Measurements from ENCODE around the gene KIZ. TPM values are rescaled to one million over a fixed set of nuclear protein-coding genes. Genes with fewer than 3 reads are reported as not detected.

KIZ gene
- total RNA-seq, 1 experiment from 2014 or later, result 31.8 TPM

- H3K36me3 Mint-ChIP-seq (ENCODE audit: insufficient read depth, unreplicated experiment), result peaks cover 5% of the 10 kb centered on the region
- BruUV-seq (replicated peaks), result no TSS peak
- H3K9me3 ChIP-seq, result no peaks in the 10 kb centered on the region
- no peak overlapping the region for H3K4me3 ChIP-seq (ENCODE audit: low read depth, low read length)
- CTCF ChIA-PET, result no interaction called here
- DNase-seq, result no peak
- no peak overlapping the region for H3K27ac Mint-ChIP-seq (ENCODE audit: unreplicated experiment)
- no peak for TF ChIP-seq CTCF (IDR thresholded peaks at IDR 0.05; ENCODE audit: insufficient read depth in 1 of 2, low read depth in 1 of 2, low read length in 1 of 2, severe bottlenecking in 1 of 2, unreplicated experiment in 1 of 2)
- H3K36me3 ChIP-seq (ENCODE audit: control insufficient read depth, insufficient read depth, low read length), result no peaks in the 10 kb centered on the region
- H3K9me3 Mint-ChIP-seq (ENCODE audit: unreplicated experiment), result no peaks in the 10 kb centered on the region
- H3K27me3 ChIP-seq (replicated peaks; ENCODE audit: control insufficient read depth, insufficient read depth, low read length), result no peaks in the 10 kb centered on the region
- no peak overlapping the region for H3K4me3 Mint-ChIP-seq (ENCODE audit: unreplicated experiment)
- H3K4me1 Mint-ChIP-seq (ENCODE audit: low read depth, unreplicated experiment), result peaks cover 17% of the 10 kb centered on the region
- H3K27me3 Mint-ChIP-seq (ENCODE audit: insufficient read depth, unreplicated experiment), result no peaks in the 10 kb centered on the region
- peaks cover 19% of the 10 kb centered on the region; the same call in 1 of the 2 replicates for H3K4me1 ChIP-seq
- intact Hi-C loops (cut with micrococcal nuclease; ENCODE audit: unreplicated experiment), result loop anchor here (10.0 kb wide), 1 partner anchor 51 kb away; no protein-coding TSS in a partner anchor
- POLR2A ChIA-PET, result no interaction called here
Measured at GRCh38 chr20:21185849-21186248, 60.0 kb downstream of the KIZ start.

GRCh38 chr20:21189761-21190523 is 64.1 kb downstream of the KIZ start:
- CTCF ChIA-PET, result no interaction called here

GRCh38 chr20:21190869-21191268 is 65.0 kb downstream of the KIZ start:
- TF ChIP-seq CTCF (IDR thresholded peaks at IDR 0.05; ENCODE audit: insufficient read depth in 1 of 2, low read depth in 1 of 2, low read length in 1 of 2, severe bottlenecking in 1 of 2, unreplicated experiment in 1 of 2), result no peak
- Mint-ChIP-seq H3K4me1 (ENCODE audit: low read depth, unreplicated experiment) (no peaks in the 10 kb centered on the region), H3K9me3 (ENCODE audit: unreplicated experiment) (no peaks in the 10 kb centered on the region), H3K4me3 (ENCODE audit: unreplicated experiment) (no peak overlapping the region), H3K36me3 (ENCODE audit: insufficient read depth, unreplicated experiment) (peaks cover 5% of the 10 kb centered on the region), H3K27me3 (ENCODE audit: insufficient read depth, unreplicated experiment) (no peaks in the 10 kb centered on the region), H3K27ac (ENCODE audit: unreplicated experiment) (no peak overlapping the region)
- Histone ChIP-seq H3K27me3 (replicated peaks; ENCODE audit: control insufficient read depth, insufficient read depth, low read length) (no peaks in the 10 kb centered on the region), H3K36me3 (ENCODE audit: control insufficient read depth, insufficient read depth, low read length) (no peaks in the 10 kb centered on the region), H3K4me3 (ENCODE audit: low read depth, low read length) (no peak overlapping the region), H3K4me1 (no peaks in the 10 kb centered on the region), H3K9me3 (no peaks in the 10 kb centered on the region)
- POLR2A ChIA-PET, result no interaction called here
- CTCF ChIA-PET, result no interaction called here
- intact Hi-C loops (cut with micrococcal nuclease; ENCODE audit: unreplicated experiment), result no loop called here
- DNase-seq, result no peak
- no TSS peak for BruUV-seq (replicated peaks)

More at GRCh38 chr20:21189761-21190523, 64.1 kb downstream of the KIZ start:
- H3K27me3 ChIP-seq (replicated peaks; ENCODE audit: control insufficient read depth, insufficient read depth, low read length), result no peaks in the 10 kb centered on the region
- H3K4me1 ChIP-seq, result peaks cover 2% of the 10 kb centered on the region; the same call in 1 of the 2 replicates
- DNase-seq, result no peak
- POLR2A ChIA-PET, result no interaction called here
- H3K9me3 ChIP-seq, result no peaks in the 10 kb centered on the region
- H3K4me3 ChIP-seq (ENCODE audit: low read depth, low read length), result no peak overlapping the region
- intact Hi-C loops (cut with micrococcal nuclease; ENCODE audit: unreplicated experiment), result loop anchor here (10.0 kb wide), 1 partner anchor 55 kb away; no protein-coding TSS in a partner anchor
- no TSS peak for BruUV-seq (replicated peaks)
- H3K9me3 Mint-ChIP-seq (ENCODE audit: unreplicated experiment), result no peaks in the 10 kb centered on the region
- H3K4me1 Mint-ChIP-seq (ENCODE audit: low read depth, unreplicated experiment), result peaks cover 2% of the 10 kb centered on the region
- H3K36me3 ChIP-seq (ENCODE audit: control insufficient read depth, insufficient read depth, low read length), result no peaks in the 10 kb centered on the region
- peaks cover 5% of the 10 kb centered on the region for H3K36me3 Mint-ChIP-seq (ENCODE audit: insufficient read depth, unreplicated experiment)
- no peaks in the 10 kb centered on the region for H3K27me3 Mint-ChIP-seq (ENCODE audit: insufficient read depth, unreplicated experiment)
- H3K27ac Mint-ChIP-seq (ENCODE audit: unreplicated experiment), result no peak overlapping the region
- no peak overlapping the region for H3K4me3 Mint-ChIP-seq (ENCODE audit: unreplicated experiment)
- no peak for TF ChIP-seq CTCF (IDR thresholded peaks at IDR 0.05; ENCODE audit: insufficient read depth in 1 of 2, low read depth in 1 of 2, low read length in 1 of 2, severe bottlenecking in 1 of 2, unreplicated experiment in 1 of 2)

All from Caco-2 (cell line).